GM12878 (cell line): Measurements from ENCODE around the gene DBN1. TPM values are rescaled to one million over a fixed set of nuclear protein-coding genes. Genes with fewer than 3 reads are reported as not detected.
A peak's percentile ranks its signal among the peaks of the same experiment; 100 is the strongest.

ENCODE experiments used
- ATAC-seq: fragments of 200-7000 bp; cut with Tn5 transposase; 3 replicates; pipeline ENCODE4 v1.9.1; 2020; ENCODE audit warnings: mild to moderate bottlenecking, moderate library complexity
- BruUV-seq: library from RNA; stranded (reverse); fragments of 400-500 nt; replicated peaks from 2 replicates; lab custom pipeline; 2021; lab: Mats Ljungman, UMichigan
- CTCF ChIA-PET: fragments of 300-600 bp; sonication (Branson Sonifier 250); formaldehyde crosslinking; extraction: SDS; loops from one replicate; lab custom pipeline; 2021; ENCODE audit warnings: inconsistent platforms; lab: Yijun Ruan, JAX
- POLR2A ChIA-PET: fragments of 350-600 bp; formaldehyde crosslinking; extraction: SDS; loops from one replicate; lab custom pipeline; 2021; ENCODE audit warnings: inconsistent platforms; lab: Charles Lee
- RAD21 ChIA-PET: fragments of 300-600 bp; sonication (Branson Sonifier 250); formaldehyde crosslinking; loops from one replicate; lab custom pipeline; 2023; ENCODE audit warnings: antibody characterized with exemption; ENCODE audit not compliant: unreplicated experiment; lab: Charles Lee
- SMC1A ChIA-PET: fragments of 300-600 bp; sonication (Branson Sonifier 250); formaldehyde crosslinking; loops from one replicate; lab custom pipeline; 2023; ENCODE audit not compliant: unreplicated experiment, uncharacterized antibody; lab: Charles Lee
- DNase-seq: peaks from one replicate; pipeline ENCODE4 v3.0.0-alpha.2; 2011; ENCODE audit warnings: low read depth, low spot score
- FAIRE-seq: peaks from 3 replicates; lab custom pipeline; 2011; peaks lifted over from hg19 to GRCh38; lab: Jason Lieb, UNC
- H2AFZ ChIP-seq: 2 replicates; pipeline ENCODE4 v1.6.0; 2011; ENCODE audit warnings: low read depth, low read length, control low read depth; ENCODE audit not compliant: control insufficient read depth
- H3K27ac ChIP-seq: 2 replicates; pipeline ENCODE4 v1.5.1; 2011; ENCODE audit warnings: control low read depth; ENCODE audit not compliant: control insufficient read depth, insufficient read depth
- H3K27me3 ChIP-seq, 2 experiments: replicated peaks in 1 of 2; 2 replicates each; pipeline versions ENCODE4 v1.6.0 to v1.6.1; 2011; ENCODE audit warnings: low read length in 1 of 2; ENCODE audit not compliant: control insufficient read depth in 2 of 2, insufficient read depth in 2 of 2
- H3K36me3 ChIP-seq, 2 experiments: 2 replicates each; pipeline ENCODE4 v1.5.1; 2011; ENCODE audit warnings: low read length in 1 of 2; ENCODE audit not compliant: control insufficient read depth in 2 of 2, insufficient read depth in 2 of 2
- H3K4me1 ChIP-seq: 2 replicates; pipeline ENCODE4 v1.6.1; 2011; ENCODE audit warnings: mild to moderate bottlenecking, low read length, moderate library complexity, mixed read lengths; ENCODE audit not compliant: control insufficient read depth, insufficient read depth
- H3K4me2 ChIP-seq: 2 replicates; pipeline ENCODE4 v1.6.0; 2011; ENCODE audit warnings: control low read depth; ENCODE audit not compliant: control insufficient read depth, insufficient read depth
- H3K4me3 ChIP-seq: fragments of 200-600 bp; sonication (generic); 2 replicates; pipeline ENCODE4 v1.5.1; 2016
- H3K79me2 ChIP-seq: 2 replicates; pipeline ENCODE4 v1.6.0; 2011; ENCODE audit warnings: low read length; ENCODE audit not compliant: control insufficient read depth, insufficient read depth
- H3K9ac ChIP-seq: 2 replicates; pipeline ENCODE4 v1.8.0; 2011; ENCODE audit warnings: low read length, control low read depth, mixed read lengths; ENCODE audit not compliant: control insufficient read depth, insufficient read depth
- H3K9me3 ChIP-seq: replicated peaks from 3 replicates; pipeline ENCODE4 v1.5.1; 2011; ENCODE audit warnings: mild to moderate bottlenecking, low read length; ENCODE audit not compliant: control insufficient read depth, insufficient read depth
- H4K20me1 ChIP-seq: 2 replicates; pipeline ENCODE4 v1.6.0; 2011; ENCODE audit not compliant: control insufficient read depth, insufficient read depth
- BHLHE40 ChIP-seq, 2 experiments: fragments of 450-650 bp in 1 of 2; IDR thresholded peaks; 2 replicates each; pipeline ENCODE4 v1.6.1; 2011 to 2017; ENCODE audit warnings: low read depth in 2 of 2, borderline replicate concordance in 1 of 2, improper control_type of control experiment in 1 of 2, low read length in 1 of 2, mild to moderate bottlenecking in 1 of 2
- HCFC1 ChIP-seq: fragments of 150-350 bp; IDR thresholded peaks from 2 replicates; pipeline ENCODE4 v1.6.1; 2014; ENCODE audit warnings: low read length
- HDAC2 ChIP-seq: fragments of 200-600 bp; sonication (generic); IDR thresholded peaks from 2 replicates; pipeline ENCODE4 v1.6.1; 2017
- MEF2A ChIP-seq: IDR thresholded peaks from 2 replicates; pipeline ENCODE4 v1.6.1; 2011; ENCODE audit warnings: low read depth, mild to moderate bottlenecking, low read length, moderate library complexity; ENCODE audit not compliant: insufficient read depth
- POLR2A ChIP-seq: IDR thresholded peaks from 2 replicates; pipeline ENCODE4 v1.6.1; 2011; ENCODE audit warnings: low read depth, mild to moderate bottlenecking, low read length
- RCOR1 ChIP-seq: conservative IDR thresholded peaks from 2 replicates; pipeline ENCODE4 v1.6.1; 2012; ENCODE audit warnings: low read depth, low read length, improper control_type of control experiment
- RELA ChIP-seq: fragments of 450-650 bp; IDR thresholded peaks from 2 replicates; pipeline ENCODE4 v1.8.0; 2014; ENCODE audit warnings: borderline replicate concordance; ENCODE audit not compliant: partially characterized antibody
- SRF ChIP-seq, 2 experiments: IDR thresholded peaks; 2 replicates each; pipeline ENCODE4 v1.6.1; 2011; ENCODE audit warnings: low read depth in 2 of 2, low read length in 2 of 2, mild to moderate bottlenecking in 1 of 2, moderate library complexity in 1 of 2
- ZNF217 ChIP-seq: fragments of 450-650 bp; IDR thresholded peaks from 2 replicates; pipeline ENCODE4 v1.6.1; 2017; ENCODE audit warnings: antibody characterized with exemption, mild to moderate bottlenecking
- WGBS: methylation state at CpG from one replicate; pipeline ENCODE4 v1.1.6; 2016; ENCODE audit warnings: low lambda C conversion rate; ENCODE audit not compliant: insufficient replicate concordance, insufficient coverage; ENCODE audit errors: missing lambda C conversion rate; 5-methylcytosine and 5-hydroxymethylcytosine counted together
- in situ Hi-C: fragments of 300-500 bp; cut with MboI; formaldehyde crosslinking; loops from 9 replicates; pipeline ENCODE4 v1.14.3; 2018; ENCODE audit warnings: mixed read lengths
- intact Hi-C: fragments of 100-400 bp; cut with micrococcal nuclease; formaldehyde crosslinking; loops from one replicate; pipeline ENCODE4 v1.14.2; 2022; ENCODE audit not compliant: unreplicated experiment
- polyA plus RNA-seq, 11 experiments: library from polyadenylated mRNA; depleted of rRNA in 4 of 11; unstranded in 6 of 11; stranded (reverse) in 5 of 11; fragments of >200 nt; fragmentation: Nextera tagmentation in 4 of 11; fragmentation: Illumina TruSeq in 1 of 11; extraction: Ambion mirVana in 4 of 11; extraction: Trizol in 1 of 11; gene quantifications; 1 replicate in 1 of 11; 2 replicates in 10 of 11; pipeline versions ENCODE4 v1.2.1 to v1.2.3, GENCODE V29; 2011 to 2016; ENCODE audit warnings: inconsistent platforms in 2 of 11, missing spikeins in 2 of 11, low read depth in 1 of 11
- total RNA-seq, 4 experiments: library from RNA; depleted of rRNA in 3 of 4; stranded (reverse); fragments of >200 nt in 3 of 4; fragmentation: Illumina TruSeq in 1 of 4; extraction: Trizol in 1 of 4; gene quantifications; 2 replicates each; pipeline versions ENCODE4 v1.2.1 to v1.2.3, GENCODE V29; 2013 to 2021
- TF ChIP-seq, protein P1 (sequence below), 3 experiments: IDR thresholded peaks in 2 of 3; conservative IDR thresholded peaks in 1 of 3; 2 replicates each; pipeline ENCODE4 v1.5.1; 2011; ENCODE audit warnings: low read depth in 3 of 3, low read length in 3 of 3, mild to moderate bottlenecking in 3 of 3, control low read depth in 2 of 3, moderate library complexity in 2 of 3, inconsistent platforms in 1 of 3, mixed read lengths in 1 of 3; ENCODE audit not compliant: control insufficient read depth in 2 of 3, insufficient read depth in 1 of 3; ENCODE audit errors: extremely low read depth in 1 of 3
- TF ChIP-seq, protein P2 (sequence below): fragments of 450-650 bp; IDR thresholded peaks from 2 replicates; pipeline ENCODE4 v1.6.1; 2017; ENCODE audit warnings: mild to moderate bottlenecking, moderate library complexity

The DBN1 gene
- total and polyA plus RNA-seq, 10 of the 15 experiments (the other 5 are each of a cell fraction or from before 2014, with no cell fraction given), result 0.18 to 81.0 (median 27.9) TPM

DNA sequence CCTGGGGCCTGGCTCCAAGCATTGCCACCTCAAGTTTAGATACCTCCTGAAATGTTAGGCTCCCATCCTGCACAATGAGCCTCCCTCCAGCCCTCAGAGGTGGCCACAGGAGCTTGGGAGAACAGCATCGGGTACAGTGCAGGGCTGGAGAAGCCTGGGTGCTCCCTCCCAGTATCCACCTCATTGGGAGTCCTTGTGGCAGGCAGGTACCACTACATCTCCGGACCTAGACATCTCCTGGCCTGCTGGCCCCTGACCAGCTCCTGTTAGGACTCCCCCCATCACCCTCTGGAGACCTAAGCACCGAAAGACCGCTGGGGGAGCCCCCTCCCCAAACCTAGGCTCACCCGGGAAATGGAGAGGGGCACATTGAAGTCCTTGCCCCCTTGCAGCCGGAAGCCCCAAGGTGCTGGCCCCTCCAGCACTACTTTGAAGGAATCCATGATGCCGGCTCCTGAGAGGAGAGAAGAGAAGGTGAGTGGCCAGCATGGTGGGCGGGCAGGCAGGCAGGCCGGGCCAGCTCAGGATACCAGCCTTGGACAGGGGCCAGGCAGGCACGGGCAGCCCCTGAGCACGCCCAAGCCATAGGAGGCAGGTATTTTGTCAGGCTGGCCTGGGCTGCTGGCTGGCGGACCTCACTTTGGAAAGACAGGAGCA lies 22.8 kb upstream of the DBN1 start:
- no peak overlapping the region for H2AFZ ChIP-seq
- WGBS, result 54% methylated on average over 12 of the region's 12 CpGs
- CTCF ChIA-PET, result interaction anchor here (1.0 to 4.9 kb wide), 13 partner anchors 12 to 106 kb away, joined by 3 to 36 read pairs (median 5); partner anchors contain the start of gene DOK3
- SMC1A ChIA-PET, result interaction anchor here (0.7 to 2.2 kb wide), 5 partner anchors 14 to 186 kb away, joined by 3 to 11 read pairs (median 3); no protein-coding TSS in a partner anchor
- ATAC-seq (0 out of 3 replicates have a peak, but pooled peaks have one; percentile 3), DNase-seq (no peak), FAIRE-seq (no peak)
- peaks cover 6% of the 10 kb centered on the region for H3K79me2 ChIP-seq
- POLR2A ChIA-PET, result interaction anchor here (1.2 to 4.2 kb wide), 7 partner anchors 12 to 106 kb away, joined by 3 to 19 read pairs (median 6); partner anchors contain the start of genes DOK3 and GRK6
- H3K27ac ChIP-seq, result peak overlapping the region; percentile 60; the same call in 1 of the 2 replicates
- H3K27me3 ChIP-seq, result no peaks in the 10 kb centered on the region; a peak in 1 of 4 replicates
- H3K9me3 ChIP-seq, result no peaks in the 10 kb centered on the region
- peak overlapping the region; percentile 65 for H3K9ac ChIP-seq
- RAD21 ChIA-PET, result interaction anchor here (1.1 to 2.8 kb wide), 8 partner anchors 12 to 185 kb away, joined by 3 to 17 read pairs (median 4); partner anchors contain the start of gene MXD3
- H3K36me3 ChIP-seq, result peaks cover 0 to 2% of the 10 kb centered on the region in 2 experiments; a peak in 2 of 4 replicates
- peak overlapping the region; percentile 86 for H3K4me3 ChIP-seq
- TF ChIP-seq, protein P1, sequence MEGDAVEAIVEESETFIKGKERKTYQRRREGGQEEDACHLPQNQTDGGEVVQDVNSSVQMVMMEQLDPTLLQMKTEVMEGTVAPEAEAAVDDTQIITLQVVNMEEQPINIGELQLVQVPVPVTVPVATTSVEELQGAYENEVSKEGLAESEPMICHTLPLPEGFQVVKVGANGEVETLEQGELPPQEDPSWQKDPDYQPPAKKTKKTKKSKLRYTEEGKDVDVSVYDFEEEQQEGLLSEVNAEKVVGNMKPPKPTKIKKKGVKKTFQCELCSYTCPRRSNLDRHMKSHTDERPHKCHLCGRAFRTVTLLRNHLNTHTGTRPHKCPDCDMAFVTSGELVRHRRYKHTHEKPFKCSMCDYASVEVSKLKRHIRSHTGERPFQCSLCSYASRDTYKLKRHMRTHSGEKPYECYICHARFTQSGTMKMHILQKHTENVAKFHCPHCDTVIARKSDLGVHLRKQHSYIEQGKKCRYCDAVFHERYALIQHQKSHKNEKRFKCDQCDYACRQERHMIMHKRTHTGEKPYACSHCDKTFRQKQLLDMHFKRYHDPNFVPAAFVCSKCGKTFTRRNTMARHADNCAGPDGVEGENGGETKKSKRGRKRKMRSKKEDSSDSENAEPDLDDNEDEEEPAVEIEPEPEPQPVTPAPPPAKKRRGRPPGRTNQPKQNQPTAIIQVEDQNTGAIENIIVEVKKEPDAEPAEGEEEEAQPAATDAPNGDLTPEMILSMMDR (IDR thresholded peaks at IDR 0.05 in 2 of 3, conservative IDR thresholded peaks at IDR 0.05 in 1 of 3; ENCODE audit: control insufficient read depth in 2 of 3, extremely low read depth in 1 of 3, insufficient read depth in 1 of 3, low read depth in 3 of 3, low read length in 3 of 3), result peak in 2 of 3 experiments; percentile 11 to 23; a peak in 1 of 6 replicates
- TF ChIP-seq ZNF217 (no peak), POLR2A (peak; percentile 31; the same call in 1 of the 2 replicates), MEF2A (no peak), RCOR1 (no peak), HCFC1 (no peak), BHLHE40 (IDR thresholded peaks at IDR 0.05; ENCODE audit: borderline replicate concordance in 1 of 2, low read depth in 2 of 2, low read length in 1 of 2) (peak in 1 of 2 experiments; percentile 48; a peak in 1 of 4 replicates), RELA (no peak), SRF (IDR thresholded peaks at IDR 0.05; ENCODE audit: low read depth in 2 of 2, low read length in 2 of 2) (no peak), HDAC2 (no peak)
- TF ChIP-seq, protein P2, sequence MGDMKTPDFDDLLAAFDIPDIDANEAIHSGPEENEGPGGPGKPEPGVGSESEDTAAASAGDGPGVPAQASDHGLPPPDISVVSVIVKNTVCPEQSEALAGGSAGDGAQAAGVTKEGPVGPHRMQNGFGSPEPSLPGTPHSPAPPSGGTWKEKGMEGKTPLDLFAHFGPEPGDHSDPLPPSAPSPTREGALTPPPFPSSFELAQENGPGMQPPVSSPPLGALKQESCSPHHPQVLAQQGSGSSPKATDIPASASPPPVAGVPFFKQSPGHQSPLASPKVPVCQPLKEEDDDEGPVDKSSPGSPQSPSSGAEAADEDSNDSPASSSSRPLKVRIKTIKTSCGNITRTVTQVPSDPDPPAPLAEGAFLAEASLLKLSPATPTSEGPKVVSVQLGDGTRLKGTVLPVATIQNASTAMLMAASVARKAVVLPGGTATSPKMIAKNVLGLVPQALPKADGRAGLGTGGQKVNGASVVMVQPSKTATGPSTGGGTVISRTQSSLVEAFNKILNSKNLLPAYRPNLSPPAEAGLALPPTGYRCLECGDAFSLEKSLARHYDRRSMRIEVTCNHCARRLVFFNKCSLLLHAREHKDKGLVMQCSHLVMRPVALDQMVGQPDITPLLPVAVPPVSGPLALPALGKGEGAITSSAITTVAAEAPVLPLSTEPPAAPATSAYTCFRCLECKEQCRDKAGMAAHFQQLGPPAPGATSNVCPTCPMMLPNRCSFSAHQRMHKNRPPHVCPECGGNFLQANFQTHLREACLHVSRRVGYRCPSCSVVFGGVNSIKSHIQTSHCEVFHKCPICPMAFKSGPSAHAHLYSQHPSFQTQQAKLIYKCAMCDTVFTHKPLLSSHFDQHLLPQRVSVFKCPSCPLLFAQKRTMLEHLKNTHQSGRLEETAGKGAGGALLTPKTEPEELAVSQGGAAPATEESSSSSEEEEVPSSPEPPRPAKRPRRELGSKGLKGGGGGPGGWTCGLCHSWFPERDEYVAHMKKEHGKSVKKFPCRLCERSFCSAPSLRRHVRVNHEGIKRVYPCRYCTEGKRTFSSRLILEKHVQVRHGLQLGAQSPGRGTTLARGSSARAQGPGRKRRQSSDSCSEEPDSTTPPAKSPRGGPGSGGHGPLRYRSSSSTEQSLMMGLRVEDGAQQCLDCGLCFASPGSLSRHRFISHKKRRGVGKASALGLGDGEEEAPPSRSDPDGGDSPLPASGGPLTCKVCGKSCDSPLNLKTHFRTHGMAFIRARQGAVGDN, result no peak
- in situ Hi-C loops, result no loop called here
- no TSS peak for BruUV-seq
- H4K20me1 ChIP-seq, result no peaks in the 10 kb centered on the region
- peaks cover 32% of the 10 kb centered on the region for H3K4me1 ChIP-seq
- intact Hi-C loops, result no loop called here
- peak overlapping the region; percentile 90 for H3K4me2 ChIP-seq
